ENCODE results near the gene KRT35. TPM values are rescaled to one million over a fixed set of nuclear protein-coding genes. Genes with fewer than 3 reads are reported as not detected.

Gene KRT35
- total RNA-seq, 4 donors from 2014 or later = not detected

DNA sequence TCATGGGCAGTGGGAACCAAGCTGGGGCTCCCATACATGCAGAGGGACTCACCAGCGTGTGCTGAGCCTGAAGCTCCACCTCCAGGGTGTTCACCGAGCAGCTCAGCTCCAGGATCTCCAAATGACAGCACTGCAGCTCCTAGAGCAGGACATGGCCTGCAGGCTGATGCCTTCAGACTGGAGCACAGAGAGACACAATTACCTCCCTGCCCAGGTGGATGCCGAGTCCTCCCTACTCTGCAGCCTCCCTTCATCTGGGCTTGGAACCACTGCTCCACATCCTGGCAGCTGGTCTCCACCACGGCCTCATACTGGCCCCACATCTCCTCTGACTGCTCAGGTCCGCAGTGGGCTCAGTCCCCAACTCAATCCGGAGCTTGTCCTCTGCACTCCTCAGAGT, 31.9 kb downstream of the KRT35 start:
- 89 to 91% methylated on average over 5 to 6 of the region's 6 CpGs for WGBS, 2 donors
- H3K27me3 ChIP-seq = no peaks in the 10 kb centered on the region

DNA sequence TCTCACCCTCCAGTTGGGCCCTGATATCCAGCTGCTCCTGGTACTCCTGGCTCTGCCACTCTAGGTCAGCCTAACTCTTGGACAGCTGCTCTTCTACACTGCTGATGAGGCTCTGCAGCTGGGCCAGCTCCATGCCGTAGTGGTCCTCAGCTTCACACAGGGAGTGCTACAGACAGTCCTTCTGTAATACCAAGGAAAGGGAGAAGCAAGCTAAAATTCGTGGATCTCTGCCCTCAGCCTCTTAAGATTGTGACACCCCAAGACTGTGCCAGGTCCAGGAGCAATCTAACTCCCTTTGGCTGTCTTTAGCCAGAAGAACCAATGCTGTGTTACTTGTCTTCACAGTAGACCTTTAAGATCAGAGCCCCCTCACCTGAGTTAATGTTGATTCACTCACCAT, 32.4 kb downstream of the KRT35 start:
- intact Hi-C loops (cut with DNase I) = no loop called here
- H3K36me3 ChIP-seq = no peaks in the 10 kb centered on the region
- no peaks in the 10 kb centered on the region for H3K9me3 ChIP-seq
- no peaks in the 10 kb centered on the region for H3K4me1 ChIP-seq
- no peak for DNase-seq
- no peaks in the 10 kb centered on the region for H3K27me3 ChIP-seq
- no peak for TF ChIP-seq POLR2A (IDR thresholded peaks at IDR 0.05)
- TF ChIP-seq, protein P1, sequence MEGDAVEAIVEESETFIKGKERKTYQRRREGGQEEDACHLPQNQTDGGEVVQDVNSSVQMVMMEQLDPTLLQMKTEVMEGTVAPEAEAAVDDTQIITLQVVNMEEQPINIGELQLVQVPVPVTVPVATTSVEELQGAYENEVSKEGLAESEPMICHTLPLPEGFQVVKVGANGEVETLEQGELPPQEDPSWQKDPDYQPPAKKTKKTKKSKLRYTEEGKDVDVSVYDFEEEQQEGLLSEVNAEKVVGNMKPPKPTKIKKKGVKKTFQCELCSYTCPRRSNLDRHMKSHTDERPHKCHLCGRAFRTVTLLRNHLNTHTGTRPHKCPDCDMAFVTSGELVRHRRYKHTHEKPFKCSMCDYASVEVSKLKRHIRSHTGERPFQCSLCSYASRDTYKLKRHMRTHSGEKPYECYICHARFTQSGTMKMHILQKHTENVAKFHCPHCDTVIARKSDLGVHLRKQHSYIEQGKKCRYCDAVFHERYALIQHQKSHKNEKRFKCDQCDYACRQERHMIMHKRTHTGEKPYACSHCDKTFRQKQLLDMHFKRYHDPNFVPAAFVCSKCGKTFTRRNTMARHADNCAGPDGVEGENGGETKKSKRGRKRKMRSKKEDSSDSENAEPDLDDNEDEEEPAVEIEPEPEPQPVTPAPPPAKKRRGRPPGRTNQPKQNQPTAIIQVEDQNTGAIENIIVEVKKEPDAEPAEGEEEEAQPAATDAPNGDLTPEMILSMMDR (IDR thresholded peaks at IDR 0.05) = no peak
- no peak overlapping the region for H3K4me3 ChIP-seq (replicated peaks in 1 of 3)
- WGBS, 2 donors = 68 to 69% methylated on average over 2 of the region's 2 CpGs
- H3K27ac ChIP-seq = no peak overlapping the region

More for the DNA sequence above, 31.9 kb downstream of the KRT35 start:
- Histone ChIP-seq H3K9me3 (no peaks in the 10 kb centered on the region), H3K27ac (no peak overlapping the region), H3K4me1 (no peaks in the 10 kb centered on the region), H3K36me3 (no peaks in the 10 kb centered on the region), H3K4me3 (replicated peaks in 1 of 3) (no peak overlapping the region)
- TF ChIP-seq, protein P1 (IDR thresholded peaks at IDR 0.05) = no peak
- TF ChIP-seq POLR2A (IDR thresholded peaks at IDR 0.05) = no peak
- no peak for DNase-seq
- intact Hi-C loops (cut with DNase I) = no loop called here

DNA sequence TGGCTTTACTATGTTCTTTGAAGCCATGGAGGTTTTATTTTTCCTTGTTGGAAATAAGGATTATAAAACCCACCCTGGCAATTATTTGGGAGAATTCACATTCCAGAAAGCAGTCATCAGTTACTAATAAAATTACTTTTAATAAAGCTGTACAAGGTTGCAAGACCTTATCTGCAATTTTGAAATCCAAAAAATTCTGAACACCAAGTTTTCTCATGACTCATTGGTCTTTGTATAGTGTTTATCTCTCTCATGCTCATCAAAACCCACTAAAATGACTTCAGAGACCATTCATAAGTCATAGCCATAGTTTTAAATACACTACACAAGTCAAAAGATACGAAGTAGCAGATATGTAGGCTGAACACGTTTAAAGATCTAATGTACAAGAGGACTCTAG, 34.1 kb downstream of the KRT35 start:
- no peaks in the 10 kb centered on the region for H3K9me3 ChIP-seq
- no peak overlapping the region for H3K27ac ChIP-seq
- TF ChIP-seq, protein P1 (IDR thresholded peaks at IDR 0.05) = no peak
- no peak for TF ChIP-seq POLR2A (IDR thresholded peaks at IDR 0.05)
- DNase-seq = no peak
- no peaks in the 10 kb centered on the region for H3K4me1 ChIP-seq
- intact Hi-C loops (cut with DNase I) = no loop called here
- H3K4me3 ChIP-seq (replicated peaks in 1 of 3) = no peak overlapping the region
- WGBS, 2 donors = 59 to 68% methylated on average over 2 of the region's 2 CpGs
- no peaks in the 10 kb centered on the region for H3K27me3 ChIP-seq
- H3K36me3 ChIP-seq = no peaks in the 10 kb centered on the region

DNA sequence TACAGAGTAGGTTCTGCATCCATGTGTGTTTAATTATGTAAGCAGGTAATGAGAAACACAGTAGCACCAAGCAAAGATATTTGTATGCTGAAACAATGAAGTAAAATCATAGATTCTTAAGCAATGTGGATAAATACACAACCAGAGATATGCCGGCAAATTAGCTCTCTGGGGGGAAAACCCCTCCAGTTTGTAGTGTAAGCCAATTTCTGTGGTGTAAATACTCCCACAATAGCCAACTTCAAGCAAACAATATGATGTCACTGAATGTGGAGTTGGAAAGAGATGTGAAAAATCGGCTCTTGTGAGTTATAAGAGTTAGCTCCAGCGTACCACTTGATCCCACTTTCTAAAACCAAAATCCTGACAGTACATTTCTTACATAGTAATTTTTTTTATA, 36.3 kb downstream of the KRT35 start:
- TF ChIP-seq, protein P1 (IDR thresholded peaks at IDR 0.05) = no peak
- no peak for TF ChIP-seq POLR2A (IDR thresholded peaks at IDR 0.05)
- Histone ChIP-seq H3K36me3 (no peaks in the 10 kb centered on the region), H3K27ac (no peak overlapping the region), H3K27me3 (no peaks in the 10 kb centered on the region), H3K9me3 (no peaks in the 10 kb centered on the region), H3K4me3 (replicated peaks in 1 of 3) (no peak overlapping the region), H3K4me1 (no peaks in the 10 kb centered on the region)
- 56 to 60% methylated on average over 3 of the region's 3 CpGs for WGBS, 2 donors
- no peak for DNase-seq
- intact Hi-C loops (cut with DNase I) = no loop called here

DNA sequence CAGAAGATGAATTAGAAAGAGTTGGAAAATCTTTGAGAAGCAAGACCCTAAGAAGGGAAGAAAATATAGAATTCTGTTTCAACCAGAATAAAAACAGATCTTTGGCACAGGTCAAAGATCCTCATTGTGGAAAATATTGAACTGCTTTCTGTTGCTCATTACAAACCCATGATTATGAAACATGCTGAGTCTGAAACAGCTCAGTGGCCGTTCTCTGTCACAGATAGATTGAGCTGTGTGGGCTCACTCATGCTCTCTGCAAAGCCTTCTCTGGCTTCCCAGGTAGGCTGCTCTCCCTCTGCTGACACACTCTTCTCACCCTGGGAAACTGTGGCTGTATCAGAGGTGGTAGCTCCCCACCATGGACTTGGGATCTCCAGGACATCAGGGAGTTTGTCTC, 36.8 kb downstream of the KRT35 start:
- DNase-seq = no peak
- Histone ChIP-seq H3K4me1 (no peaks in the 10 kb centered on the region), H3K9me3 (no peaks in the 10 kb centered on the region), H3K4me3 (replicated peaks in 1 of 3) (no peak overlapping the region), H3K27ac (no peak overlapping the region), H3K27me3 (no peaks in the 10 kb centered on the region), H3K36me3 (no peaks in the 10 kb centered on the region)
- WGBS, 2 donors = 63 to 92% methylated on average over 1 of the region's 1 CpG
- intact Hi-C loops (cut with DNase I) = no loop called here
- no peak for TF ChIP-seq POLR2A (IDR thresholded peaks at IDR 0.05)
- TF ChIP-seq, protein P1 (IDR thresholded peaks at IDR 0.05) = no peak
